GM12874 (cell line): ENCODE results near the gene RARRES1.
A peak's percentile ranks its signal among the peaks of the same experiment; 100 is the strongest.

ENCODE experiments used
- CTCF ChIP-seq: IDR thresholded peaks from 2 replicates; pipeline ENCODE4 v1.5.1; 2011; ENCODE audit warnings: low read depth, mild to moderate bottlenecking, control low read depth, low read length, moderate library complexity; ENCODE audit not compliant: insufficient read depth

The RARRES1 gene

GRCh38 chr3:158683230-158683962 lies 48.9 kb downstream of the RARRES1 start:
- no peak for TF ChIP-seq CTCF

GRCh38 chr3:158680861-158681260 lies 51.4 kb downstream of the RARRES1 start:
- TF ChIP-seq CTCF, result no peak

DNA sequence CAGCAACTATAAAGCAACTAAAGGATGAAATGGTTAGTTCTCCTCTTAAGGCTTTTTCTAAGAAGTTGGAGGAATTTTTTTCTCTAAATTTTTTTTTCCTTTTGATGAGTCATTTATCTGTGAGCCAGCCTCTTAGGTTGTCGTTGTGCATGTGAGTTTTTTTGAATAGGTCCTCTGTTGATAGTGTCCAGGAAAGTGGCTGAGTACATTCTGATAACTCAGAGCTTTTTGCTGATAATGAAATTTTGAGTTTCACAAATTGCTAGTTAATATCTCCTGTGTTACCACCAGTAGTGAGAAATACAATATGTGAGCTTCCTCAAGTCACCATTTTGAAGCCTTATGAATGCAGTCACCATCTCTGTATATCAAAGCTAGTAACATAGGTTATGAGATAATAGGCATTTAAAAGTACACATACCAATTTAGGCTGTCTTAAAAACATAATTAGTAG lies 52.7 kb downstream of the RARRES1 start:
- TF ChIP-seq CTCF, result no peak

- TF ChIP-seq CTCF, result no peak
Measured at GRCh38 chr3:158678687-158679086, 53.6 kb downstream of the RARRES1 start.

DNA sequence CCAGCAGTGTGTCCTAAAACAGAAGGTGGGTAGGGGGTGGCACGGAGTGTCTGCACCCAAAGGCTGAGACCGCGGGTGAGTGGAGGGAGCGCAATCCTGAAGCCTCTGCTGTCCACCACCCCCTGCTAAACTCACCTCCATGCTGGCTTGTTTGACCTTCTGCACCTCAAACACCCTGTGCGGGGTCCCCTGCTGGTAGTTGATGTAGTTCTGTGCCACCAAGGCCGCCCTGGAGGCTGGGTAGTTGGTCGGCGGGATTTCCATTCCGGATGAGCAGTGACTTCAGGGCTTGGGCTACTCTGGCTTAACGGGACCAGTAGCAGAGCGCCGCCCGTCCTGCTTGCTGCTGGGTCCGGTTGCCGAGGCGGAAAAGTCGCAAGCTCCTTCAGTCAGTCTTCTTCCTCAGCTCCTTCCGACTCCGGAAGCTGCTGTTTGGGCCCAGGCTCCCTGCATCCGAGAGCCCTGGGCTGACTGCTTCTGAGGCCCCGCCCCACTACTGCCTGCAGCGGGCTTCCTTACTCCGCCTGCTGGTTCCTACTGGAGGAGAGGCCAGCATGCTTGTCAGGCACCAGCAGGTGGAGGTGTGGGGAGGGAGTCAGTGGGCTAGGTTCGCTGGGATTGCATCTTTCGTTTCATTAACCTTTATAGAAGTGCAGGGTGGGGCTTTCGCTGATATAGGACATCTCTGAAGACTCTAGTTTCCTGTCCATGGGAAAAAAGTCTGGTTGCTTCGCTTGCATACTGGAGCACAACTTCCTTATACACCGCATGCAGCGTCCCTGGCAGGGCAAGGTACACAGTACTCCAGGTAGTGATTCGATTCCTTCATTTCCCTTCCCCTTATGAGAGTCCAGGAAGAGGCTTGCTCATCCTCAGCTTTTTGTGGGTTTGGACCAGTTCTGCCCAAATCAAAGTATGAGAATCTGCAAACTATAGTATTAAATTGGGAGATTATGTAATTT lies 59.8 kb downstream of the RARRES1 start, which contains the start of gene LXN:
TSS of gene LXN (minus strand) at position 434 of the 962 bp plus-strand sequence. CDS start at position 264, 170 bp downstream.
- peak; percentile 63 for TF ChIP-seq CTCF

GRCh38 chr3:158671821-158672214 lies 60.4 kb downstream of the RARRES1 start:
- TF ChIP-seq CTCF, result no peak

DNA sequence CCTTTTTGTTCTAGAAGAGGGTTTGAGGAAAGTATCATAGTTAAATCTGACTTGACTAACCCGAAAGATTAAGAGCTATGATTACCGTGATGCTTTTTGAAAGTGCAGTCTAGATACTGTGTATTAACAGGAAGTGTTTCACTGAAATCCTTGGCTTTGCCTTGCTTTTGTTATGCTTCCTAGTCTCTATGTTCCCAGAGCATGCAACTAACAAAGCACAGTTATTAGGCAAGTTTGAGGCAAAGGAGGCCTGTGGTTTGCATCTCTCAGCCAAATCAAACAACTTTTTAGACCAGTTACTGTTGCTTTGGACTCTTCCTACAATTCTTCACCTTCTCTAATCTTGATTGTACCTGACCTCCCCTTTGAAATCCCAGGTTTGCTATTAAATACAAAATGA lies 63.8 kb downstream of the RARRES1 start:
- TF ChIP-seq CTCF, result no peak
